ENCODE results near the gene GLB1L3.
"Not testable (repeated sequence)": the region's sequence is repeated elsewhere in the genome, so short reads cannot be mapped to it uniquely, and the experiment has no call there.

GLB1L3 gene

GRCh38 chr11:134343646-134344045 is 67.5 kb downstream of the GLB1L3 start:
- H3F3A ChIP-seq (ENCODE audit: low read depth): no peaks in the 10 kb centered on the region
- TF ChIP-seq CTCF (conservative IDR thresholded peaks at IDR 0.05; ENCODE audit: low read length) (no peak), EZH2phosphoT487 (IDR thresholded peaks at IDR 0.05; ENCODE audit: borderline replicate concordance) (no peak)

GRCh38 chr11:134344497-134345236 is 68.5 kb downstream of the GLB1L3 start:
- not testable (repeated sequence) for H3K4me3 ChIP-seq (ENCODE audit: low read length, poor library complexity, severe bottlenecking); H3F3A ChIP-seq (ENCODE audit: low read depth); H3K9ac ChIP-seq (ENCODE audit: low read depth, low read length, poor library complexity, severe bottlenecking); H4K20me1 ChIP-seq (ENCODE audit: insufficient read depth, low read length, poor library complexity, severe bottlenecking); H3K27me3 ChIP-seq (ENCODE audit: insufficient read depth, low read length, poor library complexity, severe bottlenecking); H3K9me3 ChIP-seq (ENCODE audit: insufficient read depth, low read depth, low read length); H3K4me1 ChIP-seq (ENCODE audit: insufficient read depth, low read length, poor library complexity, severe bottlenecking); H3K4me2 ChIP-seq (ENCODE audit: low read depth, low read length, poor library complexity, severe bottlenecking); H3K9me2 ChIP-seq (replicated peaks; ENCODE audit: low read depth, low read length); H3K36me3 ChIP-seq (ENCODE audit: insufficient read depth, low read length); H3K79me2 ChIP-seq (ENCODE audit: insufficient read depth, low read length); H2AFZ ChIP-seq (ENCODE audit: low read length)

More at GRCh38 chr11:134343646-134344045, 67.5 kb downstream of the GLB1L3 start:
- H3K4me3 ChIP-seq (ENCODE audit: low read length, poor library complexity, severe bottlenecking): no peak overlapping the region
- no peaks in the 10 kb centered on the region for H3K27me3 ChIP-seq (ENCODE audit: insufficient read depth, low read length, poor library complexity, severe bottlenecking)
- no peaks in the 10 kb centered on the region for H3K9me2 ChIP-seq (replicated peaks; ENCODE audit: low read depth, low read length)
- H3K9ac ChIP-seq (ENCODE audit: low read depth, low read length, poor library complexity, severe bottlenecking): no peak overlapping the region
- H2AFZ ChIP-seq (ENCODE audit: low read length): no peak overlapping the region
- H3K79me2 ChIP-seq (ENCODE audit: insufficient read depth, low read length): no peaks in the 10 kb centered on the region
- no peaks in the 10 kb centered on the region for H3K4me1 ChIP-seq (ENCODE audit: insufficient read depth, low read length, poor library complexity, severe bottlenecking)
- peaks cover 8% of the 10 kb centered on the region; the same call in 1 of the 2 replicates for H3K9me3 ChIP-seq (ENCODE audit: insufficient read depth, low read depth, low read length)
- H3K4me2 ChIP-seq (ENCODE audit: low read depth, low read length, poor library complexity, severe bottlenecking): no peak overlapping the region
- H3K36me3 ChIP-seq (ENCODE audit: insufficient read depth, low read length): no peaks in the 10 kb centered on the region
- no peaks in the 10 kb centered on the region for H4K20me1 ChIP-seq (ENCODE audit: insufficient read depth, low read length, poor library complexity, severe bottlenecking)

- no peaks in the 10 kb centered on the region for H3F3A ChIP-seq (ENCODE audit: low read depth)
- H3K9me3 ChIP-seq (ENCODE audit: insufficient read depth, low read depth, low read length): peaks cover 8% of the 10 kb centered on the region; the same call in 1 of the 2 replicates
- H3K36me3 ChIP-seq (ENCODE audit: insufficient read depth, low read length): no peaks in the 10 kb centered on the region
- no peaks in the 10 kb centered on the region for H4K20me1 ChIP-seq (ENCODE audit: insufficient read depth, low read length, poor library complexity, severe bottlenecking)
- no peaks in the 10 kb centered on the region for H3K9me2 ChIP-seq (replicated peaks; ENCODE audit: low read depth, low read length)
- H3K9ac ChIP-seq (ENCODE audit: low read depth, low read length, poor library complexity, severe bottlenecking): no peak overlapping the region
- no peak overlapping the region for H2AFZ ChIP-seq (ENCODE audit: low read length)
- no peaks in the 10 kb centered on the region for H3K79me2 ChIP-seq (ENCODE audit: insufficient read depth, low read length)
- no peaks in the 10 kb centered on the region for H3K4me1 ChIP-seq (ENCODE audit: insufficient read depth, low read length, poor library complexity, severe bottlenecking)
- H3K4me2 ChIP-seq (ENCODE audit: low read depth, low read length, poor library complexity, severe bottlenecking): no peak overlapping the region
- no peak overlapping the region for H3K4me3 ChIP-seq (ENCODE audit: low read length, poor library complexity, severe bottlenecking)
- no peak for TF ChIP-seq CTCF (conservative IDR thresholded peaks at IDR 0.05; ENCODE audit: low read length)
- no peak for TF ChIP-seq EZH2phosphoT487 (IDR thresholded peaks at IDR 0.05; ENCODE audit: borderline replicate concordance)
- H3K27me3 ChIP-seq (ENCODE audit: insufficient read depth, low read length, poor library complexity, severe bottlenecking): no peaks in the 10 kb centered on the region
Observed at GRCh38 chr11:134345237-134345550, 69.0 kb downstream of the GLB1L3 start.
